G401.6 (cell line): ENCODE data around the gene RPRD1B.

ENCODE experiments used
- FAIRE-seq: peaks from 2 replicates; lab custom pipeline; 2012; peaks lifted over from hg19 to GRCh38; lab: Jason Lieb, UNC

Gene RPRD1B

GRCh38 chr20:38123021-38123587, 89.6 kb downstream of the RPRD1B start:
- no peak for FAIRE-seq

GRCh38 chr20:38125157-38126056, 91.9 kb downstream of the RPRD1B start:
- no peak for FAIRE-seq

GRCh38 chr20:38126146-38126921, 92.8 kb downstream of the RPRD1B start:
- no peak for FAIRE-seq

GRCh38 chr20:38126932-38127621, 93.5 kb downstream of the RPRD1B start:
- FAIRE-seq, result no peak

GRCh38 chr20:38127920-38128528, 94.5 kb downstream of the RPRD1B start:
- no peak for FAIRE-seq

GRCh38 chr20:38128691-38129090, 95.1 kb downstream of the RPRD1B start:
- FAIRE-seq, result no peak

GRCh38 chr20:38129248-38129865, 95.8 kb downstream of the RPRD1B start:
- FAIRE-seq, result no peak

GRCh38 chr20:38129893-38130609, 96.5 kb downstream of the RPRD1B start:
- FAIRE-seq, result no peak

- no peak for FAIRE-seq
These were observed 97.4 kb downstream of the RPRD1B start for GRCh38 chr20:38130687-38131587.

GRCh38 chr20:38131588-38132121, 98.1 kb downstream of the RPRD1B start:
- no peak for FAIRE-seq

- no peak for FAIRE-seq
These were observed 98.8 kb downstream of the RPRD1B start for GRCh38 chr20:38132156-38132909.

GRCh38 chr20:38132910-38133501, 99.5 kb downstream of the RPRD1B start:
- no peak for FAIRE-seq

GRCh38 chr20:38133680-38134426, 100.3 kb downstream of the RPRD1B start:
- FAIRE-seq, result no peak

- FAIRE-seq, result no peak
These were observed 101.1 kb downstream of the RPRD1B start for GRCh38 chr20:38134427-38135270.

- no peak for FAIRE-seq
These were observed 101.7 kb downstream of the RPRD1B start for GRCh38 chr20:38135271-38135650.

GRCh38 chr20:38135651-38136420, 102.3 kb downstream of the RPRD1B start:
- no peak for FAIRE-seq
